BLaER1 (cell line): ENCODE data around the gene EIF2A.
"Not testable (repeated sequence)": the region's sequence is repeated elsewhere in the genome, so short reads cannot be mapped to it uniquely, and the experiment has no call there.

ENCODE experiments used
- H3K27ac ChIP-seq: shearing (Covaris generic); formaldehyde crosslinking; 2 replicates; pipeline ENCODE4 v1.8.1; 2022
- H3K27me3 ChIP-seq: shearing (Covaris generic); formaldehyde crosslinking; 2 replicates; pipeline ENCODE4 v1.8.1; 2022
- H3K36me3 ChIP-seq: shearing (Covaris generic); formaldehyde crosslinking; 2 replicates; pipeline ENCODE4 v1.8.1; 2022
- H3K4me1 ChIP-seq: shearing (Covaris generic); formaldehyde crosslinking; 2 replicates; pipeline ENCODE4 v1.8.1; 2022
- H3K4me2 ChIP-seq: shearing (Covaris generic); formaldehyde crosslinking; 2 replicates; pipeline ENCODE4 v1.8.1; 2022
- H3K4me3 ChIP-seq: shearing (Covaris generic); formaldehyde crosslinking; 2 replicates; pipeline ENCODE4 v1.8.1; 2022
- H3K9ac ChIP-seq: shearing (Covaris generic); formaldehyde crosslinking; 2 replicates; pipeline ENCODE4 v1.8.1; 2022
- H3K9me3 ChIP-seq: shearing (Covaris generic); formaldehyde crosslinking; 2 replicates; pipeline ENCODE4 v1.8.1; 2022
- H4K20me1 ChIP-seq: shearing (Covaris generic); formaldehyde crosslinking; 2 replicates; pipeline ENCODE4 v1.8.1; 2022
- Cebpa-rat ChIP-seq: shearing (Covaris generic); IDR thresholded peaks from 2 replicates; pipeline ENCODE4 v1.8.1; 2022

EIF2A gene

GRCh38 chr3:150600647-150601530 lies 54.3 kb downstream of the EIF2A start:
- not testable (repeated sequence) for H3K4me3 ChIP-seq, H3K36me3 ChIP-seq, H3K27me3 ChIP-seq, H3K9ac ChIP-seq, H3K27ac ChIP-seq, H3K9me3 ChIP-seq
- H3K4me1 ChIP-seq = peaks cover 63% of the 10 kb centered on the region
- TF ChIP-seq Cebpa-rat = peak; percentile 72
- peak overlapping the region; percentile 30 for H3K4me2 ChIP-seq
- H4K20me1 ChIP-seq = peaks cover 24% of the 10 kb centered on the region

- H3K9ac ChIP-seq = peak overlapping the region; percentile 99
- peak overlapping the region; percentile 100 for H3K27ac ChIP-seq
Measured at GRCh38 chr3:150602426-150603152, 56.0 kb downstream of the EIF2A start.

GRCh38 chr3:150603153-150603979 lies 56.8 kb downstream of the EIF2A start, which contains the start of gene SELENOT:
Gene SELENOT, plus strand, starts transcription at chr3:150603321. Its CDS starts 42 bp downstream, at chr3:150603363.
- H3K36me3 ChIP-seq = peaks cover 17% of the 10 kb centered on the region; the same call in 1 of the 2 replicates
- H3K9ac ChIP-seq = peak within 1 kb of the TSS; percentile 99
- peaks cover 75% of the 10 kb centered on the region for H3K4me1 ChIP-seq
- no peaks in the 10 kb centered on the region for H3K9me3 ChIP-seq
- no peak for TF ChIP-seq Cebpa-rat
- H3K27ac ChIP-seq = peak within 1 kb of the TSS; percentile 100
- no peaks in the 10 kb centered on the region for H3K27me3 ChIP-seq
- peak within 1 kb of the TSS; percentile 88 for H3K4me3 ChIP-seq
- H4K20me1 ChIP-seq = peaks cover 49% of the 10 kb centered on the region
- H3K4me2 ChIP-seq = peak within 1 kb of the TSS; percentile 89

More at GRCh38 chr3:150602426-150603152, 56.0 kb downstream of the EIF2A start:
- Histone ChIP-seq H3K4me3 (peak overlapping the region; percentile 88), H4K20me1 (peaks cover 41% of the 10 kb centered on the region), H3K27me3 (no peaks in the 10 kb centered on the region), H3K36me3 (peaks cover 10% of the 10 kb centered on the region; the same call in 1 of the 2 replicates), H3K4me2 (peak overlapping the region; percentile 89), H3K9me3 (no peaks in the 10 kb centered on the region), H3K4me1 (peaks cover 79% of the 10 kb centered on the region)
- no peak for TF ChIP-seq Cebpa-rat

- H3K4me2 ChIP-seq = peak overlapping the region; percentile 89
- no peaks in the 10 kb centered on the region for H3K9me3 ChIP-seq
- H4K20me1 ChIP-seq = peaks cover 55% of the 10 kb centered on the region
- H3K27ac ChIP-seq = peak overlapping the region; percentile 100
- H3K36me3 ChIP-seq = peaks cover 21% of the 10 kb centered on the region; the same call in 1 of the 2 replicates
- peaks cover 73% of the 10 kb centered on the region for H3K4me1 ChIP-seq
- peak overlapping the region; percentile 88 for H3K4me3 ChIP-seq
- no peaks in the 10 kb centered on the region for H3K27me3 ChIP-seq
- TF ChIP-seq Cebpa-rat = no peak
- peak overlapping the region; percentile 99 for H3K9ac ChIP-seq
Measured at GRCh38 chr3:150603980-150604319, 57.4 kb downstream of the EIF2A start.

GRCh38 chr3:150605998-150606641 lies 59.5 kb downstream of the EIF2A start:
- Histone ChIP-seq H3K27ac (peak overlapping the region; percentile 100; the same call in 1 of the 2 replicates), H3K27me3 (no peaks in the 10 kb centered on the region), H4K20me1 (peaks cover 77% of the 10 kb centered on the region), H3K4me3 (peak overlapping the region; percentile 88), H3K4me2 (peak overlapping the region; percentile 89), H3K4me1 (peaks cover 56% of the 10 kb centered on the region), H3K9me3 (no peaks in the 10 kb centered on the region), H3K9ac (0 out of 2 replicates have a peak overlapping the region, but pooled peaks have one; percentile 48), H3K36me3 (peaks cover 35% of the 10 kb centered on the region)
- TF ChIP-seq Cebpa-rat = no peak

GRCh38 chr3:150607267-150608065 lies 60.9 kb downstream of the EIF2A start:
- no peaks in the 10 kb centered on the region for H3K27me3 ChIP-seq
- no peak for TF ChIP-seq Cebpa-rat
- H3K4me1 ChIP-seq = peaks cover 48% of the 10 kb centered on the region
- H3K9ac ChIP-seq = no peak overlapping the region
- H4K20me1 ChIP-seq = peaks cover 90% of the 10 kb centered on the region
- peaks cover 11% of the 10 kb centered on the region for H3K9me3 ChIP-seq
- peak overlapping the region; percentile 2; the same call in 1 of the 2 replicates for H3K4me2 ChIP-seq
- no peak overlapping the region for H3K27ac ChIP-seq
- peaks cover 48% of the 10 kb centered on the region for H3K36me3 ChIP-seq
- no peak overlapping the region for H3K4me3 ChIP-seq

- peaks cover 95% of the 10 kb centered on the region for H4K20me1 ChIP-seq
- peaks cover 69% of the 10 kb centered on the region for H3K36me3 ChIP-seq
- no peak overlapping the region for H3K9ac ChIP-seq
- H3K4me1 ChIP-seq = peaks cover 39% of the 10 kb centered on the region
- no peak overlapping the region for H3K4me3 ChIP-seq
- TF ChIP-seq Cebpa-rat = no peak
- peaks cover 22% of the 10 kb centered on the region for H3K9me3 ChIP-seq
- H3K4me2 ChIP-seq = no peak overlapping the region
- no peaks in the 10 kb centered on the region for H3K27me3 ChIP-seq
- H3K27ac ChIP-seq = no peak overlapping the region
Measured at GRCh38 chr3:150609988-150610387, 63.4 kb downstream of the EIF2A start.

- H3K4me3 ChIP-seq = no peak overlapping the region
Measured at GRCh38 chr3:150610785-150611184, 64.2 kb downstream of the EIF2A start.

More at GRCh38 chr3:150610785-150611184, 64.2 kb downstream of the EIF2A start:
- TF ChIP-seq Cebpa-rat = no peak
- peaks cover 87% of the 10 kb centered on the region for H4K20me1 ChIP-seq
- H3K4me2 ChIP-seq = no peak overlapping the region
- peaks cover 69% of the 10 kb centered on the region for H3K36me3 ChIP-seq
- no peaks in the 10 kb centered on the region for H3K27me3 ChIP-seq
- H3K4me1 ChIP-seq = peaks cover 31% of the 10 kb centered on the region
- H3K9me3 ChIP-seq = peaks cover 22% of the 10 kb centered on the region
- H3K9ac ChIP-seq = no peak overlapping the region
- no peak overlapping the region for H3K27ac ChIP-seq
